NCI-H1105 (cell line): ENCODE data around the gene GALT.

Experiments
- DNase-seq: peaks from one replicate; lab custom pipeline; 2025; lab: John Stamatoyannopoulos, UW

Gene GALT

DNA sequence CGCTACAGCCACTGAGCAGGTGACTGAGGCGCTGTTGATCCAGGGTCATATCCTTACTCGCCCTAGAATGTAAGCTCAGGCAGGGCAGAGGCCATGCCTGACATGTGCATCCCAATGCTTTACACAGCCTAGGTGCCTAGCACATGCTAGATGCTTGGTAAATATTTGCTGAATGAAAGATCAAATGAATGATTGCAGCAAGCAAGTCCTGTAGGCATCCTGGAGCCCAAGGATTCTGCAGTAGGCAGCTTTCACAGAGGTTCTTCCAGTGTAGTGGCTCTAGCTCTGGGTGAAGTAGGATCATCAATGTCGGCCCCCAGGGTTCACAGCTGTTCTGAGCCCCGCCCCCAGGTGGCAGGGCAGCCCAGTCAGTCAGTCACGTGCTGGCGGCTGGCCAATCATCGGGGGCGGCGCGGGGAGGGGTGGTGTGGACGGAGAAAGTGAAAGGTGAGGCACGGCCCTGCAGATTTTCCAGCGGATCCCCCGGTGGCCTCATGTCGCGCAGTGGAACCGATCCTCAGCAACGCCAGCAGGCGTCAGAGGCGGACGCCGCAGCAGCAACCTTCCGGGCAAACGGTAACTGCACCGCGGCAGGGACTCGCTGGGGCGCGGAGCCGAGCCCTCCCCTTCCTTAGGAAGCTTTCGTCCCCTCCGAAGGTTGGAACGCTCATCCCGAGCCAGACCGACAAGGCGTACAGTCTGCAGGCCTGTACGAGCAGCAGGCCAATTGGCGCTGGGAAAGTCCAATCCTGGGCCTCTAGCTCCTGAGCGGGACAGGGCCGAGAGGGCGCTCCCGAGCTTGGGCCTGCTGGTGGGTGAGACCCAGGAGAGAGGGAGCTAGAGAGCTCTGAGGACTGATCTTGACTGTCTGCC, at the start of gene GALT:
Gene GALT (plus strand): TSS at position 465 of the 873 bp plus-strand sequence. CDS start 30 bp downstream, at position 495.
- peak; percentile 90 for DNase-seq

DNA sequence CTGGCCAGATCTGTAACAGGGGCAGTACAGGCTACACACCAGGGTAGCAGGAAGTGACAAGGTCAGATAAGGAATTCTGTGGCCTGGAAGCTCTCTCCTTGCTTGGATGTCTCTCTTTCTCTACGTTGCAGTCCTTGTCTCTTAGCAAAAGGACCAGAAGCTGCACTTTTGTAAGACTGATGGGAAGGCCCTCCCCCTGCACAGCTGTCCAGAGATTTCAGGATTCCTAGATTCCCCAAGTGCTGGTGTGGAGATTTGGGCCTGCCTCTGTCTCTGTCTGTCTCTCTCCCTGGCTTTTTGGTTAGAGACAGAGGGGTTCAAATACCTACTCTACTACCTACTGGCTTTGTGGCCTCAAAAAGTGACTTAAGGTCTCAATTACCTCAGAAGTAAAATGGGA, 46.9 kb upstream of the GALT start:
- DNase-seq: no peak

- DNase-seq: no peak
Observed at GRCh38 chr9:34600908-34601307, 45.6 kb upstream of the GALT start.

DNA sequence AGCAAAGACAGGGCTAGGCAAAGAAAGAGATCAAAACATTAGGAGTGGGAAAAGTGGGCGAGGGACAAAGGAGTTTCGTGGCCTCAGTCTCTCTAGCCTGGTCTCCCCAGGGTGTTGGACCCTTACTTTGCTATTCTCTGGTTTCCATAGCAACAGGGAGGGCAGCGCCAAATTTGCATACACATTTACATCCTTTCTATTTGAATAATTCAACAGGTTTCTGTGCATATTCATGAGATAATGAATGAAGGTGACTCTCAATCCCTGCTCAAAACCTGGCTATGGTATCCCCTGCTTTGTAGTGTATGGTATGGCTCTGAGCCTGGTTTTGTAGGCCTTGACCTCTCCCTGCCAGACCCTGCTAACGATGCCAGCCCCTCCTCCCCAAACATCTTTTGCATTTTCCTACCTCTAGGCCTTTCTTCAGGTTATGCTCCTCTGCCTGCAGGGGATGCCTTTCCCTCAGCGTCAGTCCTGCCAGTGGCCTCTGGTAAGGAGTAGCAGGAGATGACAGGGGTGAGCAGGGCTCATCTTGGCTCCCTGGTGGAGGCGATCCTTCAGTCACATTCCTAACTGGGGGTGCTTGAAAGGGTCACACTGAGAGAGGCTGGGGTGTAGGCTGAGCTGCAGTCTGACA, 44.4 kb upstream of the GALT start:
- DNase-seq: no peak

GRCh38 chr9:34603610-34604231, 42.8 kb upstream of the GALT start:
- peak; percentile 51 for DNase-seq

DNA sequence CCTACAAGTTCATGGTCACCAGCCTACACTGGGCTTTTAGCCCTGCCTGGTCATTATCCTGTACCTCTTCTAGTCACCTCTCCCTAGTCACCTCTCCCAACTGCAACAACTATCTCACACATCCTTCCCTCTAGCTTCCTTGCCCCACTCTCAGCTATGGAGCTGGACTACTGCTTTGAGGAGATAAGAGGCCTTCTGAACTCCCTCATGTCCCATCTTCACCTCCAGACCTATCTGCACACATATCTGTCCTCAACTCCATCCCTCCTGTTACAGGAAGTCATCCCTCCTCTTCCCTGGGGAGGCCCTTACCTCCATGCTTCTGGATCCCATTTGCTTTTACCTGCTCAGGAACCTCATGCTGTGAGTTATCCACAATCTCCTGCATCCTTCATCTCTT, 40.3 kb upstream of the GALT start:
- DNase-seq: no peak

GRCh38 chr9:34606905-34607304, 39.6 kb upstream of the GALT start:
- DNase-seq: no peak

DNA sequence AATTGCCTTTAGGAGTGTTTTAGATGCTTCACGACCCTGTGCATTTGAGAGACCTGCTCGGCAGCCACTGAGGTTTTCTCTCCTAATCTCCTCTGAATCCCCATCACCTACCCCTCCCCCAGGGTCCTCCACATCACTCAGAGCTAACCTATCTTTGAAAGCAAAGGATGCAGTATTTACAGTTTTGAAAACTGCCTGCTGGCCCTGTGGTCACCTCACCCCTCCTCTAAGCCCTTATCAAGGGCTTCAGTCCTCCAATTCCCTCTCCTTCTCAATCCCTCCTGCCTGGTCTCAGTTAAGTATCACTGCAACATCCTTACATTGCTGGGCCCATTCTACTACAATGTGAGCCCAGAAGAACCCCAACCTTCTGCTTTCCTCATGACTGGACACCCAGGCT, 39.1 kb upstream of the GALT start:
- no peak for DNase-seq

- no peak for DNase-seq
Observed at GRCh38 chr9:34610434-34611206, 35.9 kb upstream of the GALT start.

DNA sequence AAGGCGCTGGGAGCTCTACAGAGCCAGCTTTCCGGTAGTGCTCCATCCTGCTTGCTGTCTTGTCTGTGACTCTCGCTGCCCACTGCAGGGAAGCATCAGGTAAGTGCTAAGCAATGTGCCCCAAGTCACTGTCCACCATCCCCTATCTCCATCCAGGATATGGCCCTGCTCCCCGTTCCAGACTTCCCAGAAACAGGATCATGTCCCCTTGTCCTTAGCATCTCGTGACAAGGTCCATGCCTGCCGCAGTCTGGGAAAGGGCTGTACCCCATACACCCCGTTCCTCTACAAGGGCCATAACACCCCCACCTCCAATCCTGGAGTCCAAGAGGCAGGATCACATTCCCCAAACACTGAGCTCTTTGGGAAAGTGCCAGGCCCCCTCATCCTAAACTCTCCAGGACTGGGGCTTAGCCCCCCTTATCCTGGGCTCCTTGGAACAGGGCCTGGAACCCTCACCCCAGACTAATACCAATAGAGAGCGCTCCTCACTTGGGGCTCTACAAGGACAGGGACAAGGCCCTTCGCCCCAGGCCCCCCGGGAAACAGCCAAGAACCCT, 35.1 kb upstream of the GALT start:
- no peak for DNase-seq

GRCh38 chr9:34611811-34612787, 34.4 kb upstream of the GALT start, which contains the start of gene RPP25L:
Gene RPP25L (minus strand): TSS chr9:34612097. CDS start chr9:34611296, 801 bp downstream.
- peak; percentile 70 for DNase-seq

- peak; percentile 82 for DNase-seq
Observed at GRCh38 chr9:34612788-34613390, 33.6 kb upstream of the GALT start.

DNA sequence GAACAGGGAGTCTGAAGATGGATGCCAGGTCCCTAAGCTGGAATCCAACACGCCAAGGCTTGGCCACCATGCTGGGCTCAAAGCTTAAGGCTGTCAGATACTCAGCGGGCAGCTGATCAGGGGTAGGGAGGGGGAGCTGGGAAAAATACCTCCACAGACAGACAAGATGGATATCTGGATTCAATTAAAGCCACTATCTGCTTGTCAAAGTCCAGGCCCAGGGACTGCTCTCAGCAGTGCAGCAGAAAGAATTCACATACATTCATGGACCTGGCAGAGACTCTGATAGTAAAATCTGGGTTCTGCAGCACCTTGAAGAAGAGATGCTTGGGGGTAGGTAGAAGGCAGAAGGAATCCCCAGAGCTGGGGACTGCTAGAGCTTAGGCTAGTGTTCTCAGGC, 31.3 kb upstream of the GALT start:
- no peak for DNase-seq

GRCh38 chr9:34620061-34620994, 26.1 kb upstream of the GALT start, which contains the start of gene DCTN3:
Gene DCTN3 (minus strand): TSS chr9:34620495. CDS start chr9:34620464, 31 bp downstream.
- DNase-seq: peak; percentile 95

DNA sequence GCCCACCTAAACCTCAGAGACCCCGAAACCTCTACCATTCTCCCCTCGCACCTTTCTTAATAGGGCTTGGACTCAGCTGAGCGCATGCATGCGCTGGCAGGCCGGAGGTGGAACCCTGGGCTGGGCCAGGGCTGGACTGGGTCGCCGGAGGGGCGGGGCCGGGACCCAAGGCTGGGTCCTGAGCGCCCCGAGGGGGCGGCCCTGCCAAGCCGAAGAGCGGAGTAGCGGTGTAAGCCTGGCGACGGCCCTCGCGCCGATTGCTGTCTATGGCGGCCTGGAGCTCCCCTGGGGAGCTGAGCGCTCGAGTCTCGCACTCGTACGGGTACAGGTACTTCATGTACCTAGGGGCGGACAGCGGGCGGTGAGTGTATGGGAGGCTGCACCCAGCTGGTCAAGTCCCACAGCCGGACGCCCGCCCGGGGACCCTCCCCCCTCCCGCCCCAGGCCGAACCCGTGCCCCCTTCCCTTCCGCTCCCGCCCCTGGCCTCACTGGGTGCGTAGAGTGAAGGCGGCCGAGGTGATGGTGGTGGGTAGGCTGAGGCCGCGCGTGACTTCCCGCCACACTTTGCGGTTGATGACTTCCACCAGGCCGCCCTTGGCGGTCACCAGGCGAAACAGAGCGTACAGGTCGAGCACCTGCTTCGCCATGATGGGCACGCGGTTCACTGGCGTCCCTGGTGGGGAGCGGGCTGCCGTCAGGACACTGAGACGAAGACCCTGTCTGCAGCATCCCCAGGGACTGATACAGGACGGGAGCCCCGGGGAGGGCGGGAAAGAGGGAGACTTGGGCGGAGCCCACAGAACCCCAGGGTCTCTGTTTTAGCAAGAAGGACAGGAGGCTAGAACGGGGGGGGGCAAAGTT, 22.9 kb upstream of the GALT start:
- no peak for DNase-seq

DNA sequence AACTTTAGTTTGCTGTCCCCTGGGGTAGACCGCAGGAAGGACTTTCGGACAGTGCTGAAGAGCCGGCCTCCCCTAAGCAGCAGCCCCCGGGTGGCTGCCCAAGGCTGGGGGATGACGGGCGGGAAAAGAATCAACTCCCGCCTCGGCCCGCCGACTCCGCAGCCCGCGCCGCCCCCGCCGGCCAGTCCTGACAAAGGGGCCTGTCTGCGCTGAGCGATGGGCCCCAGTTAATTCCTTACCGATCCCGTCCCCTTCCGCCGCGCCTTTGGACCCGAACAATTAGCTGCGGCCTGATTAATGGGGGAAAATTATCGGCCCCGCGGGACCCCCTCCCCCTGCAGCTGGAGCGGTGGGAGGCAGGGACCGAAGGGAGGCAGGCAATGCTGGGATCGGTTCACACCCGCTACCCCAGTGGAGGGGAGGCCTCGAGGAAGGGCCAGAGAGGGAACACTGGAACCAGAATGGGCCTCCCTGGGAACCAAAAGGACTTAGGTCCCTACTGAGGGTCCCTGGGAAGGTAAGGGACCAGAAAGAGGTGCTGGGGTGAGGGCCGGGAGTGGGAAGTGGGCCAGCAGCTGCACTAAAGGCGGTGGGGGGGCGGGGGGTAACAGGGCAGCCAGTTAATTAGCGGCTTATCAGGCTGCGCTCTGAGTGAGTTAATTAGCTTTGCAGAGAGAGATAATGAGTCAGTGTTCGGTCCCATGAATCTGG, 21.8 kb upstream of the GALT start:
- no peak for DNase-seq

GRCh38 chr9:34625186-34625486, 21.3 kb upstream of the GALT start:
- DNase-seq: no peak
